B cell (primary cell): ENCODE results near the gene UBE2J2.
A peak's percentile ranks its signal among the peaks of the same experiment; 100 is the strongest.

ENCODE experiments used
- CTCF ChIP-seq: fragments of 200-600 bp; IDR thresholded peaks from one replicate; pipeline ENCODE4 v1.8.0; 2022; ENCODE audit warnings: antibody characterized with exemption, mild to moderate bottlenecking
- EZH2 ChIP-seq: IDR thresholded peaks from 2 replicates; pipeline ENCODE4 v1.6.1; 2012; ENCODE audit warnings: borderline replicate concordance, low read depth, mild to moderate bottlenecking, moderate library complexity, low read length; ENCODE audit not compliant: insufficient read depth, poor library complexity, severe bottlenecking

- no peak for TF ChIP-seq EZH2
- TF ChIP-seq CTCF, result peak; percentile 74
These were observed 18.1 kb upstream of the UBE2J2 start for GRCh38 chr1:1291548-1292441.
